Activated effector memory CD4-positive, alpha-beta T cell treated with anti-CD3 and anti-CD28 coated beads, Interleukin-2, amount 50 U/mL, for 16 hours (primary cell): Measurements from ENCODE around the gene ZNF37A.
"Not testable (repeated sequence)": the region's sequence is repeated elsewhere in the genome, so short reads cannot be mapped to it uniquely, and the experiment has no call there.

ENCODE experiments used
- DNase-seq: peaks from one replicate; pipeline ENCODE4 v3.0.0-alpha.2; 2020

ZNF37A gene

DNA sequence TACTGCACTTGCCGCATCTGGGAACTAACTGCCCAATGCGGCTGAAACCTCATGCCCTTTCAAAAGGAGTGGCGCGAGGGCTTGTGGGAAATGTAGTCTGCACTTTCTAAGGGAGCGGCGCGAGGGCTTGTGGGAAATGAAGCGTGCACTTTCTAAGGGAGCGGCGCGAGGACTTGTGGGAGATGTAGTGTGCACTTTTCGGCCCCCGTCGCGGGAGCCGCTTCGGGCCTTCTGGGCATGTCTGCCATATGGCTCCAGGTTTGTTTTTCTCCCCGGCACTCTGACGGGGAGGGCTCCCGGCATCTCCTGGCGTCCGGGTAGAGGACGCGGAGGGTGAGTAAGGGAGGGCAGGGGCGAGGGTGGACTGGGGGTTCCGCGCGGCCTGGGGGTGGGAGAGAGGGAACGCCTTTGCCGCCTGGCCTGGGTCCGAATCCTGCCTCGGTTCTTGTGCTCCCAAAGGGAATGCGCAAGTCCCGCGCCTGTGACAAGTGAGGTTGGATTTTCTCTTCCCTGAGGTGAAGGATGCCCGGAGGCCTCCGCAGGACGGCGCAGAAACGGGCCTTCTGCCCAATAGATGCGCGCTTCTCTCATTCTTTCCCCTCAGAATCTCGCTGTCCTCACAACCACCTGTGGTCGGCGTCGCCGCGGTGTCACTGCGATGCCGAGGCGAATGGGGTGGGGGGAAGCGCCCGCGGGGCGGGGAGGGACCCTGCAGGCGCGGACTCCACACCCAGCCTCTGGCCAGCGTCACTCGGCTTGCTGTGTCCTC is at the start of gene ZNF37A:
Gene ZNF37A (plus strand): TSS at position 180 of the 769 bp plus-strand sequence. CDS start 2,281 bp downstream, outside the sequence.
- DNase-seq, result peak; percentile 97

DNA sequence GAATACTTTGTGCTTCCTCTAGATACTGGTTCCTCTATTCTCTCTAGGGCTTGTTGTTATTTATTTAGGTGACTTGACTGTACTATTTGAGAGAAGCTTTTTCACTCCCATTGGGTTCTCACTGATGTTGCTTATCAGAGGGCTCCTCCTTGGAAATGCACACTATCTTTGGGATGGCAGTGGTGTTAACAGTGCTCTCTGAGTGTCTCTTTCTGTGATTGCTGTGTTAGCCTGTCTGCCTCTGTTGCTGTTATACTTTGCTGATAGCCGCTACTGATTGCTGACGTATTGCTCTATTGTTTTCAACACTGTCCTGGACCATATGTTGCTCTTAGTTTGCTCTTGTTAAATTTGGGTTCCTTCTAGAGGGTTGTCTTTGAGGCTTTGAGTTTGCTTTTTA is 49.0 kb upstream of the ZNF37A start:
- no peak for DNase-seq

DNA sequence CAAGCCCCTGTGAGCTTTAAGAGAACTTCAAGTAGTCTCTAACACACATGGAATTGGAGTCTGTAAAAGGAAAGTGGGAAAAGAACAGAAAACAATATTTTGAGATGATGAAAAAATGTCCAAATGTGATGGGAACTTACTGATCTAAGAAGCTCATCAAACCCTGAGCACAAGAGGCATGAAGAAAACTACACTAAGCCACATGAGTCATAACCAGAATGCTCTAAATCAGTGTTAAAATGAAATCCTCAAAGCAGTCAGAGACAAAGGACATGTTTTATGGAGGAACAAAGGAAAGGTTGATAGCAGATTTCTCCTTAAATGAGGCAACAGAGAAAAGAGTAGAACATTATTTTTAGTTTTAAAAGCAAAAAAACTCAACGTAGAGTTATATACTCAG is 46.5 kb upstream of the ZNF37A start:
- DNase-seq, result no peak

DNA sequence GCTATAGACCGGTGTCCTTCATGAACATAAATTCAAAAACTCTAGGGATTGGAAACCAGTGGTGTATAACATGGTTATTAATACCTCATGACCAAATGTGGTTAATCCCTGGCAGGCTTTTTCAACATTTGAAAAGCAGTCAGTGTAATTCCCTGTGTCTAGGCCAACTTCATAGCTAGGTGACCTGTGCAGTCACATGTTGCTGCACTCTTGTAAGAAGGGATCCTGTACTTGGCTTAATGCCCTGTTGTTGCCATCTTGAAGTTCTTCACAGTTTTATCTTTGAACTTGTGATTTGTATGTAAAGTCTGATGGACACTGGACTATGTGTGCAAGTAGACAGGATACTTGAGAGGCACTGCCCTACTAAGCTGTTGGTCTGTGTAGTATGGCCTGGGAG is 43.9 kb upstream of the ZNF37A start:
- no peak for DNase-seq

DNA sequence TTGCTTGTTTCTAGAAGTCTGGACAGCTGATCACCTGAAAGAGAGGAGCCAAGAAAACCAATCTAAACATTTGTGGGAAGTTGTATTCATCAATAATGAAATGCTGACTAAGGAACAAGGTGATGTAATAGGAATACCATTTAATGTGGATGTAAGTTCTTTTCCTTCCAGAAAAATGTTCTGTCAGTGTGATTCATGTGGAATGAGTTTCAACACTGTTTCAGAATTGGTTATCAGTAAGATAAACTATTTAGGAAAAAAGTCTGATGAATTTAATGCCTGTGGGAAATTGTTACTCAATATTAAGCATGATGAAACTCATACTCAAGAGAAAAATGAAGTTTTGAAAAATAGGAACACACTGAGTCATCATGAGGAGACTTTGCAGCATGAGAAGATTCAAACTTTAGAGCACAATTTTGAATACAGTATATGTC is 39.8 kb upstream of the ZNF37A start:
- DNase-seq, result no peak

DNA sequence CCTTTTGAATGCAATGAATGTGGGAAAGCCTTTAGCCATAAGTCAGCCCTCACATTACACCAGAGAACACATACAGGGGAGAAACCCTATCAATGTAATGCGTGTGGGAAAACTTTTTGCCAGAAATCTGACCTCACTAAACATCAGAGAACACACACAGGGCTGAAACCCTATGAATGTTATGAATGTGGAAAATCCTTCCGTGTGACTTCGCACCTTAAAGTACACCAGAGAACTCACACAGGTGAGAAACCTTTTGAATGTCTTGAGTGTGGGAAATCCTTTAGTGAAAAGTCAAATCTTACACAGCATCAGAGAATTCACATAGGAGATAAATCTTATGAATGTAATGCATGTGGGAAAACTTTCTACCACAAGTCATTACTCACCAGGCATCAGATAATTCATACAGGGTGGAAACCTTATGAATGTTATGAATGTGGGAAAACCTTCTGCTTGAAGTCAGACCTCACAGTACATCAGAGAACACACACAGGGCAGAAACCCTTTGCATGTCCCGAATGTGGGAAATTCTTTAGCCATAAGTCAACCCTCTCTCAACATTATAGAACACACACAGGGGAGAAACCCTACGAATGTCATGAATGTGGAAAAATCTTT is 38.8 kb upstream of the ZNF37A start:
- not testable (repeated sequence) for DNase-seq

DNA sequence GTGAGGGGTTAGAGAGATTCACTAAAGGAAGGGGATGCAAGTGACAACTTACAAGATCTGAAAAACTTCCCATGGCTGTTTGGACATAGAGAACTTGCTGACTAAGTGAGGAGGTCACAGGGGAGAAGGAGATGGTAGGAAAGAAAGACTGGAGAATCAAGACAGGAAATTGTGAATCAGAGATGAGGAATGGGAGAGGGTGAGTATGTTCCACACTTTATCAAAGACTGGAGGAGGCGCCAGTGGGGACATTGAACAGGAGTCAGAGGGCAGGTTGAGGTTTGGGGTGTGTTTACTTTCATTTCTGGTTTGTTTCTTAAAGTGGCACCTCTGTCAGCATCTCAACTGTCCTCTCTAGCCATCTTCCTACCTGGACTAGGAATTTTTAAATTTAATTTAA is 24.5 kb upstream of the ZNF37A start:
- DNase-seq, result not testable (repeated sequence)

DNA sequence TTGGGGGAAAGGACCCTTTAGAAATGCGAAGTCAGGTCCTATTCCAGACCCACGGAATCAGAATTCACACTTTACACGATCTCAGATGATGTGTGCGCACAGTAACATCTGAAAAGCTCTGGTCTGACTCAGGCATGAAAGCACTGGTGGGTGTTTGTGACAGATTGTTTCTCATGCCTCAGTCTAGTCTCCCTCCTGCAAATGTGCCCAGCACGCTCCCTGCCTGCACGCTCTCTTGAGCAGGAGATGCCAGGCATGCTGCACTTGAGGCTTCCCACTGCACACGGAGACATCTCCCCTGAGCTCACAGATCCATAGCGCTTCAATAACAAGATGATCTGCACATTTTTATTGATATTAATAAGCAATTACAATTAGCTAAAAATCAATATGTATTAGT is 23.6 kb upstream of the ZNF37A start:
- DNase-seq, result no peak

DNA sequence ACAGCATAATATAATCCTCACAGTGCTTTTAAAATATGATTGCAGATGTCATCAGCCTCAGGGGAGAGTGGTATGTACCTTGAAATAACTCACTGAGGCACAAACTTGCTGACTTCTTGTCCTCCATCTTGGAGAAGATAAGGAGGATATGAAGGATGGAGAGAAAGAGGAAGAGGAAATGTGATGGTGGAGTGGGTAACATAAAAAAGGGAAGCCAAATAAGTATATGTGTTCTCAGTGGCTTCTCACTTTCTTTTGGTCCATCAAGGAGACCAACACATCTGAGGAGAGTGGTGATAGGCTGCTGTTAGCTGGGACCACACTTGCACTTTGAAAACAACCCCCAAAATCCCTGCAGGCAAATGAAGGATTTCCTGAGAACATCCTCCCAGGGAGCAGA is 21.6 kb upstream of the ZNF37A start:
- no peak for DNase-seq

DNA sequence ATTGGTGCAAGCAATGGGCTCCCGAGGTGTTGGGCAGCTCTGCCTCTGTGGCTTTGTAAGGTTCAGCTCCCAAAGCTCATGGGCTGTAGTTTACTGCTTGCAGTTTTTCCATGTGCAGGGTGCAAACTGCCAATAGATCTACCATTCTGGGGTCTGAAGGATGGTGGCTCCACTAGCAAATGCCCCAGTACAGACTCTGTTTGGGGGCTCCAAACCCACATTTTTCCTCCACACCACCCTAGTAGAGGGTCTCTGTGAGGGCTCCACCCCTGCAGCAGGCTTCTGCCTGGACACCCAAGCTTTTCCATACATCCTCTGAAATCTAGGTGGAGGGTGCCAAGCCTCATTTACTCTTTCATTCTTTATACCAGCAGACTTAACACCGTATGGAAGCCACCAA is 17.4 kb upstream of the ZNF37A start:
- no peak for DNase-seq

DNA sequence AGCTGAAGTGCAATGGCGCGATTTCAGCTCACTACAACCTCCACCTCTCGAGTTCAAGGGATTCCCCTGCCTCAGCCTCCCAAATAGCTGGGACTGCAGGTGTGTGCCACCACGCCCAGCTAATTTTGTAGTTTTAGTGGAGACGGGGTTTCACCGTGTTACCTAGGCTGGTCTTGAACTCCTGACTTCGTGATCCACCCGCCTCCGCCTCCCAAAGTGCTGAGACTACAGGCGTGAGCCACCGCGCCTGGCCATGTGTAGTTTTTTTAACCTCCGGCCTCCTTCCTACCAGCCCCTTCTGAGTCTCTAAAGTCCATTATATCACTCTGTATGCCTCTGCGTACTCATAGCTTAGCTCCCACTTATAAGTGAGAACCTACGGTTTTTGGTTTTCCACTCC is 819 bp upstream of the ZNF37A start:
- DNase-seq, result not testable (repeated sequence)

DNA sequence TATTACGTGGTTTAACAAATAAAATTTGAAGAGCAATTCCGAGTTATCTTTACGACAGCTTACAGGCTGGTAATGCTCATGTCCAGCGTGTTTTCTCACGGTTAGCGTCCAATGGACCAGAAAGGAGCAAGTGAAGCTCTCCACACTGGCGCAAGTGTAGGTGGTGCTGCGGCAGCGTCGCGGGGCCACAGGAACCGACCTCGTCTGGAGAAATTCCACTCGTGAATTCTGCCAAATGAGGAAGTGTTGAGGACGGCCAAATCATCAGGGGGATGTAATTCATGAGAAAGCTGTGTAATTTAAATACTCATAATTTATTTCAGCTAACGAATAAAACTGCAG is 350 bp upstream of the ZNF37A start:
- no peak for DNase-seq

DNA sequence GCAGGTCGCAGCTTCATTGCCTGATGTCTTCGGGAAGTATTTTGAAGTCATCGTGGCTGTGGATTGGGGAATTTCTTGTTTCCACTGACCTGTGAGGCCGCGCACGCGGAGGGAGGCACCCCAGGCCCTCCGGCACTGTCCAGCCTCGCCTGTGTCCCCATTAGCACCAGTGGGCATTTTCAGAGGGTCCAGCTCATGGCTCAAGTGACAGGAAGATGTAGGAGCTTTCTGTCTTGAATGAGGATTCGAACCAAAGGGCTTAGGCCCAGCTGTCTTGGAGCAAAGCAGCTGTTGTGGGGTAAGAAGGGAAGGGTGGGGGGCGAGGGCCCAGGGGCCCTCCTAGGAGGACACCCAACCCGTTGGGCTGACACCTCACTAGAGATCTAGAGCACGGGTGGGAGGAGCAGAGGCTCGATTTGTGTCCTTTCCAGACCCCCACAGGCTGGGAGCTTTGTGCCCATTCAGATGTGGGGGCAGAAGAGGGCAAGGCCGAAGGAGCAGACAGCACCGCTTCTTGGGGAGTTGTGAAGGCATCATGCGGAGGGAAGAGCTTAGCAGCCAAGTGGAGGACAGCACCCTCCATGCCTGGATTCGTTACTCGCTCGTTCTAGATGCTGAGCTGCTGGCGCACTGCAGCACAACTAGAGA is 914 bp downstream of the ZNF37A start:
- no peak for DNase-seq

DNA sequence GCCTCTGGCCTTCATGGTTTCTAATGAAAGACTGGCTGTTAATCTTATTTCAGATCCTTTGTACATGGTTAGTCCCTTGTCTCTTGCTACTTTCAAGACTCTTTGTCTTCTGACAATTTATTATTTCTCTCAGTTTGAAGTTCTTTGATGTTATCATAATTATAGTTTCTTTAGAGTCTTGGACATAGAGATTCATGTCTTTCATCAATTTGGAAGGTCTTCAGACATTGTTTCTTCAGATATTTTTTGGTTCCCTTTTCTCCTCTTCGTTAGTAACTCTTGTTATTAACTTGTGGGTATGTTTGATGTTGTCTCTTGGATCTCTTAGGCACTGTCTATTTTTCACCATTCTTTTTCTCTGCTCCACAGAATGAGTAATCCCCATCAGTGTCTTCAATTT is 8.7 kb downstream of the ZNF37A start:
- DNase-seq, result no peak

DNA sequence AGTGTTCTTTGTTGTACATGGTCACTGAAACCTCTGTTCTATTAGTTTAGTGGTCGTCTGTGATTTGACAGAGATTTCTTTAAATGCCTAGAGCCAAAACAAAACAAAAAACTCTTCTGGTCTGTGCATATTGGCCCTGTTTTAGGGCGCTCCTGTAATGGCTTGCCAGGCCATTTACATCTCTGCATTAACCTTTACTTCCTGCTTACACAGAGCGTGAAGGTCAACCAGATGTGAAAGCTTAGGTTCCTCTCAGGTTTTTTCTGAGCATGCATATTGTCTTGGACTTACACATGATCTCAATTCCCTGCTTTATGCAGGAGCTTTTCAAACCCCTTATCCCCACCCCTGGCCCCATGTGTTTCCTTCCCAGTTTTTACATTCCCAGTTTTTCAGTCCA is 9.6 kb downstream of the ZNF37A start:
- no peak for DNase-seq

DNA sequence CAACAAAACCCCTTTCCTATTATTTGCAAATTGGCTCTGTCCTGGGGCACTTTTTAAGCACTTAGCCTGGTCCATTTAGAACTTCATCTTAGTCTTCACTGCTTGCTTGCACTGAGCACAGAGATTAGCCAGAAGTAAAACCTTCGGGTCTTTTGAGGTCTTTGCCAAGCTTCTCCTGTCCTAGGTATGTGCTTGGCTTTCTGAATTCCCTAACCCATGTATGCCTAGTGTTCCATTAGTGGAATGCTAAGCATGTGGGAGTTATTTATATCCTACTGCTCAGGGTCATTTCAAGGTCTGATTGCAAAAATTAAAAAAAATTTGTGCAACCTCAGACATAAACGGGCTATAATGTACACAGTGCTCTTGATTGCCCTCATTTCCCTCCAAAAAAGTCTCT is 18.0 kb downstream of the ZNF37A start:
- no peak for DNase-seq

DNA sequence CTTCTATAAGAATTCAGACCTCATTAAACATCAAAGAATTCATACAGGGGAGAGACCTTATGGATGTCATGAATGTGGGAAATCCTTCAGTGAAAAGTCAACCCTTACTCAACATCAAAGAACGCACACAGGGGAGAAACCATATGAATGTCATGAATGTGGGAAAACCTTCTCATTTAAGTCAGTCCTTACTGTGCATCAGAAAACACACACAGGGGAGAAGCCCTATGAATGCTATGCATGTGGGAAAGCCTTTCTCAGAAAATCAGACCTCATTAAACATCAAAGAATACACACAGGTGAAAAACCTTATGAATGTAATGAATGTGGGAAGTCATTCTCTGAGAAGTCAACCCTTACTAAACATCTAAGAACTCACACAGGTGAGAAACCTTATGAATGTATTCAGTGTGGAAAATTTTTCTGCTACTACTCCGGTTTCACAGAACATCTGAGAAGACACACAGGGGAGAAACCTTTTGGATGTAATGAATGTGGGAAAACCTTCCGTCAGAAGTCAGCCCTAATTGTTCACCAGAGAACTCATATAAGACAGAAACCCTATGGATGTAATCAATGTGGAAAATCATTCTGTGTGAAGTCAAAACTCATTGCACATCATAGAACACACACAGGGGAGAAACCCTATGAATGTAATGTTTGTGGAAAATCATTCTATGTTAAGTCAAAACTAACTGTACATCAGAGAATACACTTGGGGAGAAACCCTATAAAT is 24.1 kb downstream of the ZNF37A start:
- DNase-seq, result no peak

DNA sequence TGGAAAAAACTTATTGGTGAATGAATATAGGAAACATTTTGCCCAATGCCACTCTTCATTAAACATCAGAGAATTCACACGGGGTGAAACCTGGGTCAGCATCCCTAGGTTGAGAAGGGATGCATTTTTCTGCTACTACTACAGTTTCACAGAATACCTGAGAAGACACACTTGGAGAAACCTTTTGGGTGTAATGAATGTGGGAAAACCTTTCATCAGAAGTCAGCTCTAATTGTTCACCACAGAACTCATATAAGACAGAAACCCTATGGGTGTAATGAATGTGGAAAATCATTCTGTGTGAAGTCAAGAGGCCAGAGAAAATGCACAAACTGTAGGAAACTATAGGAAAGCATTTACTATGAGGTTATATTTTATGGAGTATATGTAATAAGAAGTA is 24.9 kb downstream of the ZNF37A start:
- DNase-seq, result no peak

DNA sequence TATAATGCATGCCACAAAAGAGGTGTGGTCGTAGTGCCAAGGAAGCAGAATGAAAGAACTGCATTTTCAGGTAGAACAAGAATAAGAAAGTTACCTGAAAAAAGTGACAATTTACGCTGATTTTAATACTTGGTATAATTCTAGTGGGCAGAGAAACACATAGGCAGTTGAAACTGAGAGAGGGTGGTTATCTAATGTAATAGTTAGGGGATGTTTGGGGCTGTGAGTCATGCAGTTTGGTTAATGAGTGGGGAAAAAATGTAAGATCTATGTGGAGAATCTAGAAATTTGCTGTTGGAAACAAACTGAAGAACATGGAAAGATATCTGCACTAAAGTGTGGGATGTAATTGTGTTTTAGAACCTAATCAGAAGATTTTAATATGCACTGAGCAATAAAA is 33.7 kb downstream of the ZNF37A start:
- DNase-seq, result no peak

DNA sequence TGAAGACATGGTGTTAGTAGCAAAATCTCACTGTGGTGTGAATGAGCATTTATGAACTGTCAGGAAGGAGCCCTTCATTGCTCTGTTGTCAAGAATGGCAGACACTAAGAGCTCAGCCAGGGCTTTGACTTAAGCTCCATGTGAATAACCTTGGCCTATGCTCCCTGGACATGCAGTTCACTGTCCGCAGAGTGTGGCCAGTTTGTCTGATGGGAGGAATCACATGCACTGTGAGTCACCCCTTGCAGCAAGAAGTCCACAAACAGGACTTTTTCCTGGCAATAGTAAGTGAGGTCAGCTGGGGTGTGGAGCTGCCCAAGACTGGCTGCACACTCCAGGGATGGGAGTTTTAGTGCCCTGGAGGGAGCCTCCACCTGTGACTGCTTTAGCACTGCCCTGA is 49.5 kb downstream of the ZNF37A start:
- DNase-seq, result no peak

DNA sequence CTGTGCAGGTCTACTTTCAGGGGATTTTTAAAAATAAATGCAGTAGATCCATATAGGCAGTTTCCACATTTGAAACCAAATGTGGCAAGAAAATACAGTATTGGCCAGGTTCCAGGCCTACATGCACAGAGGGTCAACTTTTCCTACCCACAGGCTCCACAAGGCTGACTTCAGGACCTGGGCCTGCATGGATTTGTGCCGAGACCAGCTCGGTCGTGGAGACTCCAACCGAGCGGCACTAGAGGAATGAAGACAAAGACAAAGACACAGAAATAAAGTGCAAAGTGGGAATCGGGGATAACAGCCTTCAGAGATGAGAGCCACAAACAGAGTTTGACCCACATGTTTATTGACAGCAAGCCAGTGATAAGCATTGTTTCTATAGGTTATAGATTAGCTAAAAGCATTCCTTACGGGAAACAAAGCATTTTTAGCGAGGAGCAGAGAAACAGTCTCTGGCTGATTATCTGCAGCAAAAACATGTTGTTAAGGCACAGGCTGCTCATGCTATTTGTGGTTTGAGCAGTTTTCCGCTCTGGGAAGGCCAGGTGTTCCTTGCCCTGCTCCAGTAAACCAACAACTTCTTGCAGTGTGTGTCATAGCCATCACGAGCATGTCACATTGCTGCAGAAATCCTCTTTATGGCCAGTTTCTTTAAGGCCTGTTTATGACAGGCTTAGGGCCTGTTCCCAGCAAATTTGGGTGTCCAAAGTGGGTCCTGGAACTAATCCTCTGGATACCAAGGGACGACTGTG is 52.6 kb downstream of the ZNF37A start:
- no peak for DNase-seq

DNA sequence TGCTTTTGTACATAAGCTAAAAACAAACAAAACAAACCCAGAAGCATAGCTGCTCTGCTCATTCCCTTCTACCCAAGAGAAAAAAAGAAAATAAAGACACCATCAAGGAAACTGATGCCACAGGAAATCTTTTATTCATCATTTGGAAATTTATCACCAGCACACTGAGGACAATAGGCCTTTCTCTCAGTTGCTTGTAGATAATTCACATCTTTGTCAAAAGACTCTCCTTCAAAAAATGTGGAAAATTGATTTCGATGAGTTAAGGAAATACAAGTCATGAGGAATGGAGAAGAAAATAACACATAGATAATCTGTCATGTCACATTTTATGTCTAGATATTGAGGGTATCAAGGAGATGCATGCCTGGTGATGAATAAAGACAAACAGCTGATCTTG is 53.5 kb downstream of the ZNF37A start:
- DNase-seq, result no peak
